Uterus (tissue), 4 donors: ENCODE results near the gene BCAS3. TPM values are rescaled to one million over a fixed set of nuclear protein-coding genes. Genes with fewer than 3 reads are reported as not detected.

Experiments used
- DNase-seq, 2 donors: peaks; one replicate each; pipeline ENCODE4 v3.0.0-alpha.2; 2019 to 2020
- H3K27ac ChIP-seq, 2 donors: fragments of 200-600 bp; sonication (generic); 1 replicate in 1 of 2; 2 replicates in 1 of 2; pipeline ENCODE4 v1.5.1; 2016 to 2018
- H3K27me3 ChIP-seq, 2 donors: fragments of 200-600 bp; sonication (generic); one replicate each; pipeline ENCODE4 v1.5.1; 2018 to 2019; ENCODE audit warnings: control low read depth in 1 of 2
- H3K36me3 ChIP-seq, 2 donors: fragments of 200-600 bp; sonication (generic); one replicate each; pipeline ENCODE4 v1.5.1; 2019; ENCODE audit warnings: control low read depth in 1 of 2
- H3K4me1 ChIP-seq, 2 donors: fragments of 200-600 bp; sonication (generic); one replicate each; pipeline ENCODE4 v1.5.1; 2018 to 2019; ENCODE audit warnings: control low read depth in 1 of 2
- H3K4me3 ChIP-seq, 2 donors: fragments of 200-600 bp; sonication (generic); 1 replicate in 1 of 2; 2 replicates in 1 of 2; pipeline ENCODE4 v1.5.1; 2018 to 2019; ENCODE audit warnings: mild to moderate bottlenecking in 1 of 2
- H3K9me3 ChIP-seq, 2 donors: fragments of 200-600 bp; sonication (generic); one replicate each; pipeline ENCODE4 v1.5.1; 2019; ENCODE audit warnings: control low read depth in 1 of 2
- POLR2A ChIP-seq, 2 donors: fragments of 450-650 bp; IDR thresholded peaks; one replicate each; pipeline ENCODE4 v1.6.1; 2016; ENCODE audit warnings: antibody characterized with exemption in 2 of 2, mild to moderate bottlenecking in 1 of 2, moderate library complexity in 1 of 2
- intact Hi-C: fragments of 100-400 bp; cut with DNase I; formaldehyde crosslinking; loops from one replicate; pipeline ENCODE4 v1.15.1; 2023; ENCODE audit warnings: low total_unique reads
- total RNA-seq, 4 donors: library from RNA; depleted of rRNA in 3 of 4; stranded (reverse); fragments of >200 nt in 3 of 4; gene quantifications; one replicate each; pipeline versions ENCODE4 v1.1.0 to v1.2.4, GENCODE V29; 2014 to 2023
- TF ChIP-seq, protein P1 (sequence below), 4 experiments: fragments of 200-600 bp in 2 of 4; fragments of 450-650 bp in 2 of 4; sonication (generic) in 2 of 4; IDR thresholded peaks; one replicate each; pipeline ENCODE4 v1.5.1; 2016 to 2019; ENCODE audit warnings: antibody characterized with exemption in 4 of 4, mild to moderate bottlenecking in 2 of 4, moderate library complexity in 1 of 4
- donor health status: DM: yes; HTN: yes; CAD: no.

Gene BCAS3
- total RNA-seq, 4 donors from 2014 or later = 42.6 to 147 (median 83.7) TPM

DNA sequence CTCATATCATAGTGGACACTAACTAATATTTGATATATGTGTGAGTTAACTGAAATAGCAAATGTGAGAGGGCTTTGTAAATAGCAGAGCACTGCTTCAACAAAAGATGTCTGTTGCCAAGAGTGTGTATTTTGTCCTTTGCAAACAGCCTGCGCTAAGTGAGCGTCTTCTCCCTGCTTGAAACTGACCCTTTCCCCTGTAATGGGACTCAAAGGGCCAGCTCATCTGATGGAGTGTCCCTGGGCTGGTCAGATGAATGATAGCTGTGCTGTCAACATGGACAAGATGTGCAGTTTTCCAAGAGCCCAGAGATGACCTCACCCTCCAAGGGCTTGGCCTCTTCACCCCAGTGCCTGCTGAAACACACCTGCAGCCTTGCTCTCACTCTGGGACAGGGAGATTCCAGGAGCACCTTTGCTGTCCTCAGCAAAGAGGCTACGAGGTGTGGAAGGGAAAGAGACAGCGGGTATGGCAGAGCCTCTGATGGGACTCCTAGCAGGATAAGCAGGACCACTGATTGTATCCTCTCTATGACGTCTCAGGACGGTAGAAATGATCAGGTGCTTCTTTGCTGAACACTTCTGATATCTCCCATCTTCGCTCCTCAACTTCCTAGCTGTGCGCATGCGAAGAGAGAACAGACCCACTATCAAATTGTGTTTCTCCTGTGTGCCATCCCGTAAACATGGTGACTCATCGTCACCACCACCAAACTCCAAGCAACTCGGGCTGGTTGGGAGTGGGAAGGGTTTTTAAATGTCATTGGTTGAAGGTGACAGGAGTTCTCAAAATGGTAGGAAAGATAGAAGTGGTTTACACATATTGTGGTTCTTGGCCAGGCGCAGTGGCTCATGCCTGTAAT lies 686.2 kb downstream of the BCAS3 start:
- TF ChIP-seq, protein P1, sequence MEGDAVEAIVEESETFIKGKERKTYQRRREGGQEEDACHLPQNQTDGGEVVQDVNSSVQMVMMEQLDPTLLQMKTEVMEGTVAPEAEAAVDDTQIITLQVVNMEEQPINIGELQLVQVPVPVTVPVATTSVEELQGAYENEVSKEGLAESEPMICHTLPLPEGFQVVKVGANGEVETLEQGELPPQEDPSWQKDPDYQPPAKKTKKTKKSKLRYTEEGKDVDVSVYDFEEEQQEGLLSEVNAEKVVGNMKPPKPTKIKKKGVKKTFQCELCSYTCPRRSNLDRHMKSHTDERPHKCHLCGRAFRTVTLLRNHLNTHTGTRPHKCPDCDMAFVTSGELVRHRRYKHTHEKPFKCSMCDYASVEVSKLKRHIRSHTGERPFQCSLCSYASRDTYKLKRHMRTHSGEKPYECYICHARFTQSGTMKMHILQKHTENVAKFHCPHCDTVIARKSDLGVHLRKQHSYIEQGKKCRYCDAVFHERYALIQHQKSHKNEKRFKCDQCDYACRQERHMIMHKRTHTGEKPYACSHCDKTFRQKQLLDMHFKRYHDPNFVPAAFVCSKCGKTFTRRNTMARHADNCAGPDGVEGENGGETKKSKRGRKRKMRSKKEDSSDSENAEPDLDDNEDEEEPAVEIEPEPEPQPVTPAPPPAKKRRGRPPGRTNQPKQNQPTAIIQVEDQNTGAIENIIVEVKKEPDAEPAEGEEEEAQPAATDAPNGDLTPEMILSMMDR (IDR thresholded peaks at IDR 0.05) = no peak
- no peak for TF ChIP-seq POLR2A (IDR thresholded peaks at IDR 0.05)
- no peak for DNase-seq
- intact Hi-C loops = no loop called here
- H3K9me3 ChIP-seq = no peaks in the 10 kb centered on the region
- no peak overlapping the region for H3K4me3 ChIP-seq
- no peaks in the 10 kb centered on the region for H3K4me1 ChIP-seq
- H3K27ac ChIP-seq = no peak overlapping the region
- H3K27me3 ChIP-seq = no peaks in the 10 kb centered on the region
- no peaks in the 10 kb centered on the region for H3K36me3 ChIP-seq

DNA sequence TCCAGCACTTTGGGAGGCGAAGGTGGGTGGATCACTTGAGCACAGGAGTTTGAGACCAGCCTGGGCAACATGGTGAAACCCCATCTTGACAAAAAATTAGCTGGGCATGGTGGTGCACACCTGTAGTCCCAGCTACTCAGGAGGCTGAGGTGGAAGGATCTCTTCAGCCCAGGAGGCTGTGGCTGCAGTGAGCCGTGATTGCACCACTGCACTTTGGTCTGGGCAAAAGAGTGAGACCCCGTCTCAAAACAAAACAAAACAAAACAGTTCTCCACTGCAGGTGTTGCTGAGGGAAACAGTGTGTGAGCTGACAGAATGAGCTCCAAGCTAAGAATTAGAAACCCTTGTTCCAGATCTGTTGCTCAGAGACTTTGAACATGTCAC lies 686.8 kb downstream of the BCAS3 start:
- no peak for DNase-seq
- Histone ChIP-seq H3K4me1 (no peaks in the 10 kb centered on the region), H3K9me3 (no peaks in the 10 kb centered on the region), H3K27ac (no peak overlapping the region), H3K36me3 (no peaks in the 10 kb centered on the region), H3K27me3 (no peaks in the 10 kb centered on the region), H3K4me3 (no peak overlapping the region)
- TF ChIP-seq, protein P1 (IDR thresholded peaks at IDR 0.05) = no peak
- no peak for TF ChIP-seq POLR2A (IDR thresholded peaks at IDR 0.05)
- intact Hi-C loops = no loop called here

DNA sequence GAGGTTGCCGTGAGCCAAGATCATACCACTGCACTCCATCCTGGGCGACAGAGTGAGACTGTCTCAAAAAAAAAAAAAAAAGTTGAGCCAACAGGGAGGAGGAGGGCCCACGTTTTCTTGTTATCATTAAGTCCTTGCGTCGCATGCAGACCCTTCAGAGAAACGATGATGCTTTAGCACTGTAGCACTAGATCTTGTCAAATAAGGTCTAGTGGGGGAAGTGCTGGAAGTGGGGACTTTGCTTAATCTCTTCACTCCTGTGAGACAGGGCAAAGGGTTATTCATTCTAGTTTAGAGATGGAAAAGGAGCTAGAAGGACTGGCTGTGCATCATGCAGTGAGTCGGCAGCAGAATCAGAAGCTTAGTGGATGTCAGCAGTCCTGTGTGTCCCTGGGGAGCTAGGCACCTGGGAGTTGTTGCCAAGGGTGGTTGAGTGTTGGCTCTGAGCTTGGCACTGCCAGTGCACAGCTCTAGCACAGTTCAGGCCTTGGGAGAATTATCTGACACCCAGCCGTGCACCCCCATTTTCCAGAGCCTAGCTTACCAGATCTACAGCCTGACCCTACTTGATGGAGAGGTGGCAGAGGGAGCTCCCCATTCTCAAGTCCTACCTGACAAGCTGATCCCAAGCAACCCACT lies 688.5 kb downstream of the BCAS3 start:
- DNase-seq = no peak
- Histone ChIP-seq H3K9me3 (no peaks in the 10 kb centered on the region), H3K36me3 (no peaks in the 10 kb centered on the region), H3K4me1 (no peaks in the 10 kb centered on the region), H3K4me3 (no peak overlapping the region), H3K27me3 (no peaks in the 10 kb centered on the region), H3K27ac (no peak overlapping the region)
- intact Hi-C loops = no loop called here
- TF ChIP-seq, protein P1 (IDR thresholded peaks at IDR 0.05) = no peak
- TF ChIP-seq POLR2A (IDR thresholded peaks at IDR 0.05) = no peak

DNA sequence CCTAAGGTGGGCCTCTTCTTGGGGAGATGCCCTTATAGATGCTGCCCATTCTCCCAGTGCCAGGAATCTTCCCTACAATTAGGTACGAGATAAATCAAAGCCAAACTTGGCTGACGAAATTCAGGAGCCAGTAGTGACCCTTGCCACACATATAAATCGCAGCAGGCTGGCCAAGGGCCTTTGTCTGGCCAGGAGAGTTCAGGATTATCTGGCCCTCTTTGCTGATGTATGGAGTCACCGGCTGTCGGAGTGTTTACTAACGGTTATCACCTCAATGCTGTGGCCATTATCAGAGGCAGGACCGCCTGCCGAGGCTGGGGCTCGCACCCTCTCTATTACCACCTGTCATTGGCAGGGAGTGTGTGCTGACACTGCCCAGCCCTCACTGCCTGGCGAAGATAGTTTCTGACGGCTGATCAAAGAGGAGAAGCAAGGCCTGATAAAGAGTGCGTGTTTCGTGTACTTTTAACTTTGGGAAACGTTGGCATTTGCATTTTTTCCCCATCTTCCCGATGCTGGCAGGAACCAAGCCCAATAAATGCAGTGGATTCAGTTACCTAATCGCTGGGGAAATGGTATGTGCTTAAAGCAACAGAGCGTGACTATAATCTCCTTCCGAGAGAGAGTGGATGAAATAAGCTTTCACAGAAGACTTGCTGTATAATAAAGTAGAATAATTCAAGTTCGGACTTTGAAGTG lies 689.2 kb downstream of the BCAS3 start:
- DNase-seq = no peak
- TF ChIP-seq POLR2A (IDR thresholded peaks at IDR 0.05) = no peak
- TF ChIP-seq, protein P1 (IDR thresholded peaks at IDR 0.05) = no peak
- Histone ChIP-seq H3K27ac (no peak overlapping the region), H3K4me1 (no peaks in the 10 kb centered on the region), H3K27me3 (no peaks in the 10 kb centered on the region), H3K9me3 (no peaks in the 10 kb centered on the region), H3K36me3 (no peaks in the 10 kb centered on the region), H3K4me3 (no peak overlapping the region)
- intact Hi-C loops = no loop called here
